IMR-90 (cell line): ENCODE measurements around the gene GMEB2. TPM values are rescaled to one million over a fixed set of nuclear protein-coding genes. Genes with fewer than 3 reads are reported as not detected.

Source experiments
- ATAC-seq: fragments of 200-7000 bp; cut with Tn5 transposase; 2 replicates; pipeline ENCODE4 v1.9.1; 2020; ENCODE audit warnings: low read depth, mild to moderate bottlenecking, moderate library complexity
- BruUV-seq: library from RNA; stranded (reverse); fragments of 400-500 nt; replicated peaks from 2 replicates; lab custom pipeline; 2021; lab: Mats Ljungman, UMichigan
- CTCF ChIA-PET: fragments of 300-600 bp; formaldehyde crosslinking; extraction: SDS; loops from one replicate; lab custom pipeline; 2021; ENCODE audit warnings: antibody characterized with exemption; lab: Yijun Ruan, JAX
- POLR2A ChIA-PET: fragments of 300-600 bp; sonication (Branson Sonifier 250); formaldehyde crosslinking; loops from one replicate; lab custom pipeline; 2022; ENCODE audit warnings: antibody characterized with exemption; ENCODE audit not compliant: unreplicated experiment; lab: Charles Lee
- DNase-seq: peaks from one replicate; pipeline ENCODE4 v3.0.0; 2013
- H2AFZ ChIP-seq: replicated peaks from 2 replicates; pipeline ENCODE3; 2013; ENCODE audit warnings: low read length, mild to moderate bottlenecking; ENCODE audit not compliant: poor library complexity
- H2AK5ac ChIP-seq: 2 replicates; pipeline ENCODE4 v1.6.1; 2013; ENCODE audit warnings: low read depth, low read length, inconsistent platforms
- H2AK9ac ChIP-seq: replicated peaks from 2 replicates; pipeline ENCODE3; 2013; ENCODE audit warnings: mild to moderate bottlenecking, low read depth, low read length, moderate library complexity; ENCODE audit not compliant: poor library complexity
- H2BK120ac ChIP-seq: 2 replicates; pipeline ENCODE4 v1.6.1; 2013; ENCODE audit warnings: low read depth, low read length, inconsistent platforms
- H2BK15ac ChIP-seq: 3 replicates; pipeline ENCODE4 v1.6.1; 2013; ENCODE audit warnings: low read depth, low read length, inconsistent platforms
- H2BK20ac ChIP-seq: 2 replicates; pipeline ENCODE4 v1.6.1; 2013; ENCODE audit warnings: low read depth, mild to moderate bottlenecking, inconsistent platforms, low read length, moderate library complexity
- H2BK5ac ChIP-seq: 2 replicates; pipeline ENCODE4 v1.6.1; 2013; ENCODE audit warnings: mild to moderate bottlenecking, low read depth, low read length, inconsistent platforms; ENCODE audit not compliant: poor library complexity, severe bottlenecking
- H3K14ac ChIP-seq: replicated peaks from 2 replicates; pipeline ENCODE4 v1.6.1; 2013; ENCODE audit warnings: low read depth, low read length, inconsistent platforms
- H3K18ac ChIP-seq: 2 replicates; pipeline ENCODE4 v1.6.1; 2013; ENCODE audit warnings: low read depth, low read length, control low read depth
- H3K23ac ChIP-seq: 2 replicates; pipeline ENCODE4 v1.6.1; 2013; ENCODE audit warnings: low read depth, low read length, inconsistent platforms
- H3K27ac ChIP-seq: 2 replicates; pipeline ENCODE4 v1.5.1; 2013; ENCODE audit warnings: mild to moderate bottlenecking, control low read depth, low read length; ENCODE audit not compliant: insufficient read depth
- H3K27me3 ChIP-seq: 2 replicates; pipeline ENCODE4 v1.6.1; 2013; ENCODE audit warnings: low read length; ENCODE audit not compliant: control insufficient read depth, insufficient read depth
- H3K36me3 ChIP-seq: 2 replicates; pipeline ENCODE4 v1.6.1; 2013; ENCODE audit warnings: low read length, mixed read lengths; ENCODE audit not compliant: control insufficient read depth, insufficient read depth
- H3K4ac ChIP-seq: 2 replicates; pipeline ENCODE4 v1.6.1; 2013; ENCODE audit warnings: low read depth, low read length, inconsistent platforms
- H3K4me1 ChIP-seq: 2 replicates; pipeline ENCODE4 v1.6.1; 2013; ENCODE audit warnings: low read length, mixed read lengths; ENCODE audit not compliant: control insufficient read depth, insufficient read depth
- H3K4me2 ChIP-seq: 2 replicates; pipeline ENCODE4 v1.6.1; 2013; ENCODE audit warnings: low read depth, mild to moderate bottlenecking, control low read depth, low read length, moderate library complexity
- H3K4me3 ChIP-seq: 2 replicates; pipeline ENCODE4 v1.5.1; 2013; ENCODE audit warnings: low read depth, mild to moderate bottlenecking, control low read depth, low read length, moderate library complexity; ENCODE audit not compliant: insufficient read depth
- H3K56ac ChIP-seq: 2 replicates; pipeline ENCODE4 v1.6.1; 2013; ENCODE audit warnings: low read length, inconsistent platforms; ENCODE audit not compliant: insufficient read depth; ENCODE audit errors: extremely low read depth
- H3K79me1 ChIP-seq, 2 experiments: 2 replicates each; pipeline ENCODE4 v1.6.1; 2013; ENCODE audit warnings: low read length in 2 of 2, inconsistent platforms in 1 of 2, low read depth in 1 of 2
- H3K9ac ChIP-seq: 2 replicates; pipeline ENCODE4 v1.6.1; 2013; ENCODE audit warnings: low read depth, low read length, control low read depth
- H3K9me1 ChIP-seq: 2 replicates; pipeline ENCODE4 v1.6.1; 2013; ENCODE audit warnings: low read length, inconsistent platforms; ENCODE audit not compliant: insufficient read depth
- H3K9me3 ChIP-seq: 2 replicates; pipeline ENCODE4 v1.6.1; 2013; ENCODE audit warnings: low read length; ENCODE audit not compliant: control insufficient read depth, insufficient read depth
- H4K20me1 ChIP-seq: 2 replicates; pipeline ENCODE4 v1.6.1; 2013; ENCODE audit warnings: low read length, inconsistent platforms; ENCODE audit not compliant: insufficient read depth
- H4K5ac ChIP-seq: 2 replicates; pipeline ENCODE4 v1.6.1; 2013; ENCODE audit warnings: mild to moderate bottlenecking, low read depth, low read length, control low read depth
- H4K8ac ChIP-seq, 2 experiments: 2 replicates each; pipeline ENCODE4 v1.6.1; 2013; ENCODE audit warnings: low read depth in 2 of 2, low read length in 2 of 2, control low read depth in 1 of 2, inconsistent platforms in 1 of 2
- H4K91ac ChIP-seq: 2 replicates; pipeline ENCODE4 v1.6.1; 2013; ENCODE audit warnings: low read depth, low read length, inconsistent platforms; ENCODE audit not compliant: insufficient read depth
- BHLHE40 ChIP-seq: fragments of 150-350 bp; IDR thresholded peaks from 2 replicates; pipeline ENCODE4 v1.6.1; 2016; ENCODE audit warnings: mild to moderate bottlenecking, low read depth, low read length
- CEBPB ChIP-seq: IDR thresholded peaks from 2 replicates; pipeline ENCODE4 v1.6.1; 2012; ENCODE audit warnings: low read depth, low read length, improper control_type of control experiment
- CHD1 ChIP-seq: IDR thresholded peaks from 2 replicates; pipeline ENCODE4 v1.6.1; 2012; ENCODE audit warnings: low read depth, low read length, improper control_type of control experiment
- CTCF ChIP-seq: conservative IDR thresholded peaks from 2 replicates; pipeline ENCODE4 v1.5.1; 2012; ENCODE audit warnings: mild to moderate bottlenecking, low read depth, low read length, improper control_type of control experiment
- FOS ChIP-seq: fragments of 150-350 bp; IDR thresholded peaks from 2 replicates; pipeline ENCODE4 v1.6.1; 2016; ENCODE audit warnings: low read depth, low read length
- MAFK ChIP-seq: IDR thresholded peaks from 2 replicates; pipeline ENCODE4 v1.6.1; 2012; ENCODE audit warnings: low read depth, low read length, improper control_type of control experiment
- MAZ ChIP-seq: IDR thresholded peaks from 2 replicates; pipeline ENCODE4 v1.6.1; 2012; ENCODE audit warnings: low read depth, mild to moderate bottlenecking, low read length, improper control_type of control experiment, moderate library complexity, borderline replicate concordance
- MXI1 ChIP-seq: IDR thresholded peaks from 2 replicates; pipeline ENCODE4 v1.6.1; 2012; ENCODE audit warnings: low read depth, mild to moderate bottlenecking, low read length, moderate library complexity, borderline replicate concordance
- NFE2L2 ChIP-seq: fragments of 150-350 bp; IDR thresholded peaks from 2 replicates; pipeline ENCODE4 v1.6.1; 2016; ENCODE audit warnings: low read depth, mild to moderate bottlenecking, low read length
- POLR2A ChIP-seq: IDR thresholded peaks from 2 replicates; pipeline ENCODE4 v1.6.1; 2012; ENCODE audit warnings: mild to moderate bottlenecking, low read depth, low read length
- RAD21 ChIP-seq: IDR thresholded peaks from 2 replicates; pipeline ENCODE4 v1.6.1; 2012; ENCODE audit warnings: low read length, improper control_type of control experiment
- RCOR1 ChIP-seq: IDR thresholded peaks from 2 replicates; pipeline ENCODE4 v1.6.1; 2012; ENCODE audit warnings: mild to moderate bottlenecking, low read length, improper control_type of control experiment; ENCODE audit not compliant: insufficient replicate concordance
- RFX5 ChIP-seq: IDR thresholded peaks from 2 replicates; pipeline ENCODE4 v1.8.0; 2012; ENCODE audit warnings: low read depth, mild to moderate bottlenecking, low read length, moderate library complexity
- SMC3 ChIP-seq: fragments of 150-350 bp; IDR thresholded peaks from 2 replicates; pipeline ENCODE4 v1.6.1; 2016; ENCODE audit warnings: low read depth, mild to moderate bottlenecking, antibody characterized with exemption, low read length, moderate library complexity
- WGBS, 2 experiments: methylation state at CpG; one replicate each; pipeline versions ENCODE4 v1.1.5 to v1.1.7; 2013; ENCODE audit warnings: missing lambda C conversion rate in 2 of 2; ENCODE audit not compliant: insufficient read length in 1 of 2; ENCODE audit errors: extremely low coverage in 2 of 2; 5-methylcytosine and 5-hydroxymethylcytosine counted together
- dilution Hi-C: fragments of 300-500 bp; cut with HindIII; formaldehyde crosslinking; loops from one replicate; pipeline ENCODE4 v1.14.3; 2018; ENCODE audit warnings: low sequenced_read_pairs; ENCODE audit not compliant: unreplicated experiment
- in situ Hi-C: fragments of 300-500 bp; cut with MboI; formaldehyde crosslinking; loops from 3 replicates; pipeline ENCODE4 v1.14.3; 2019; ENCODE audit warnings: low sequenced_read_pairs, inconsistent platforms, mixed read lengths
- intact Hi-C: fragments of 100-400 bp; cut with micrococcal nuclease; formaldehyde crosslinking; loops from 2 replicates; pipeline ENCODE4 v1.10.0; 2022
- polyA plus RNA-seq, 3 experiments: library from polyadenylated mRNA; depleted of rRNA; stranded (reverse); fragments of >200 nt; gene quantifications; 2 replicates each; pipeline ENCODE4 v1.2.3, GENCODE V29; 2012; ENCODE audit warnings: low replicate concordance in 1 of 3
- total RNA-seq: library from RNA; depleted of rRNA; stranded (reverse); fragments of >200 nt; gene quantifications from 2 replicates; pipeline ENCODE4 v1.2.3, GENCODE V29; 2012
- TF ChIP-seq, protein P1 (sequence below): fragments of 150-350 bp; IDR thresholded peaks from 2 replicates; pipeline ENCODE4 v1.6.1; 2016; ENCODE audit warnings: low read depth, mild to moderate bottlenecking, low read length, moderate library complexity, borderline replicate concordance
- TF ChIP-seq, protein P2 (sequence below): fragments of 150-350 bp; IDR thresholded peaks from 2 replicates; pipeline ENCODE4 v1.6.1; 2017; ENCODE audit warnings: mild to moderate bottlenecking, antibody characterized with exemption, low read length, low read depth

The GMEB2 gene
- total and polyA plus RNA-seq, 2 of the 4 experiments (the other 2 are of a cell fraction) = 5.0 to 10.0 TPM

GRCh38 chr20:63546956-63547724, 79.8 kb downstream of the GMEB2 start:
- no peak overlapping the region for H3K23ac ChIP-seq
- no peak overlapping the region for H4K5ac ChIP-seq
- no peak for TF ChIP-seq SMC3
- no peak for TF ChIP-seq RCOR1
- TF ChIP-seq BHLHE40 = no peak
- TF ChIP-seq RAD21 = no peak
- TF ChIP-seq POLR2A = no peak
- TF ChIP-seq, protein P1, sequence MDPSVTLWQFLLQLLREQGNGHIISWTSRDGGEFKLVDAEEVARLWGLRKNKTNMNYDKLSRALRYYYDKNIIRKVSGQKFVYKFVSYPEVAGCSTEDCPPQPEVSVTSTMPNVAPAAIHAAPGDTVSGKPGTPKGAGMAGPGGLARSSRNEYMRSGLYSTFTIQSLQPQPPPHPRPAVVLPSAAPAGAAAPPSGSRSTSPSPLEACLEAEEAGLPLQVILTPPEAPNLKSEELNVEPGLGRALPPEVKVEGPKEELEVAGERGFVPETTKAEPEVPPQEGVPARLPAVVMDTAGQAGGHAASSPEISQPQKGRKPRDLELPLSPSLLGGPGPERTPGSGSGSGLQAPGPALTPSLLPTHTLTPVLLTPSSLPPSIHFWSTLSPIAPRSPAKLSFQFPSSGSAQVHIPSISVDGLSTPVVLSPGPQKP = no peak
- no peak for TF ChIP-seq MAZ
- no peak for TF ChIP-seq MXI1
- no peak for TF ChIP-seq RFX5
- no peak for TF ChIP-seq MAFK
- TF ChIP-seq, protein P2, sequence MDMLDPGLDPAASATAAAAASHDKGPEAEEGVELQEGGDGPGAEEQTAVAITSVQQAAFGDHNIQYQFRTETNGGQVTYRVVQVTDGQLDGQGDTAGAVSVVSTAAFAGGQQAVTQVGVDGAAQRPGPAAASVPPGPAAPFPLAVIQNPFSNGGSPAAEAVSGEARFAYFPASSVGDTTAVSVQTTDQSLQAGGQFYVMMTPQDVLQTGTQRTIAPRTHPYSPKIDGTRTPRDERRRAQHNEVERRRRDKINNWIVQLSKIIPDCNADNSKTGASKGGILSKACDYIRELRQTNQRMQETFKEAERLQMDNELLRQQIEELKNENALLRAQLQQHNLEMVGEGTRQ = no peak
- no peak for TF ChIP-seq NFE2L2
- no peak for TF ChIP-seq CEBPB
- TF ChIP-seq CHD1 = no peak
- no peak for TF ChIP-seq FOS
- TF ChIP-seq CTCF = no peak
- BruUV-seq = no TSS peak
- H3K4ac ChIP-seq = no peak overlapping the region
- no peak overlapping the region for H3K4me2 ChIP-seq
- no peaks in the 10 kb centered on the region for H3K36me3 ChIP-seq
- no peak for DNase-seq
- H4K8ac ChIP-seq = no peak overlapping the region
- no peaks in the 10 kb centered on the region for H3K9me1 ChIP-seq
- ChIA-PET CTCF (no interaction called here), POLR2A (no interaction called here)
- no peaks in the 10 kb centered on the region for H4K20me1 ChIP-seq
- no peak overlapping the region for H2BK120ac ChIP-seq
- no peaks in the 10 kb centered on the region for H3K79me1 ChIP-seq
- no peaks in the 10 kb centered on the region for H3K9me3 ChIP-seq
- no peak overlapping the region for H3K14ac ChIP-seq
- H3K18ac ChIP-seq = no peak overlapping the region
- H3K9ac ChIP-seq = no peak overlapping the region
- H2BK15ac ChIP-seq = no peak overlapping the region
- dilution Hi-C loops = no loop called here
- ATAC-seq = no peak
- H3K27ac ChIP-seq = no peak overlapping the region
- intact Hi-C loops = no loop called here
- WGBS, 2 experiments = 58% methylated on average over 40 of the region's 58 CpGs; no CpG with 5 or more reads in 1 of the 2 experiments
- H2AFZ ChIP-seq = no peak overlapping the region
- H2BK5ac ChIP-seq = no peak overlapping the region
- H2AK9ac ChIP-seq = no peak overlapping the region
- no peaks in the 10 kb centered on the region for H3K4me1 ChIP-seq
- no peak overlapping the region for H3K56ac ChIP-seq
- no peak overlapping the region for H3K4me3 ChIP-seq
- H4K91ac ChIP-seq = no peak overlapping the region
- no peak overlapping the region for H2BK20ac ChIP-seq
- no peak overlapping the region for H2AK5ac ChIP-seq
- H3K27me3 ChIP-seq = peaks cover 40% of the 10 kb centered on the region
- in situ Hi-C loops = no loop called here
